ENCODE measurements around the gene NANOS3. TPM values are rescaled to one million over a fixed set of nuclear protein-coding genes. Genes with fewer than 3 reads are reported as not detected.

The NANOS3 gene
- total RNA-seq, 6 experiments from 2014 or later: 0.91 to 1.7 (median 1.4) TPM

GRCh38 chr19:13882836-13883235 is 5.9 kb downstream of the NANOS3 start:
- H3K27ac Mint-ChIP-seq: no peak overlapping the region
- no peak for DNase-seq
- no peak for TF ChIP-seq CTCF (IDR thresholded peaks at IDR 0.05)
- H3K27me3 Mint-ChIP-seq (ENCODE audit: insufficient read depth): peaks cover 4% of the 10 kb centered on the region
- H3K36me3 Mint-ChIP-seq (ENCODE audit: low read depth): no peaks in the 10 kb centered on the region
- H3K4me1 Mint-ChIP-seq (ENCODE audit: low read depth): peaks cover 25% of the 10 kb centered on the region
- H3K9me3 Mint-ChIP-seq: no peaks in the 10 kb centered on the region
- H3K4me3 Mint-ChIP-seq: no peak overlapping the region

- TF ChIP-seq CTCF (IDR thresholded peaks at IDR 0.05): peak; percentile 62
- H3K27me3 Mint-ChIP-seq (ENCODE audit: insufficient read depth): peaks cover 4% of the 10 kb centered on the region
- H3K4me1 Mint-ChIP-seq (ENCODE audit: low read depth): peaks cover 25% of the 10 kb centered on the region
- H3K9me3 Mint-ChIP-seq: no peaks in the 10 kb centered on the region
- H3K36me3 Mint-ChIP-seq (ENCODE audit: low read depth): no peaks in the 10 kb centered on the region
- DNase-seq: no peak
- no peak overlapping the region for H3K27ac Mint-ChIP-seq
- no peak overlapping the region for H3K4me3 Mint-ChIP-seq
Measured at GRCh38 chr19:13883516-13884064, 6.7 kb downstream of the NANOS3 start.

GRCh38 chr19:13884726-13885591 is 8.0 kb downstream of the NANOS3 start:
- DNase-seq: no peak
- H3K4me1 Mint-ChIP-seq (ENCODE audit: low read depth): peaks cover 25% of the 10 kb centered on the region
- H3K27me3 Mint-ChIP-seq (ENCODE audit: insufficient read depth): peaks cover 4% of the 10 kb centered on the region
- no peak overlapping the region for H3K4me3 Mint-ChIP-seq
- no peaks in the 10 kb centered on the region for H3K36me3 Mint-ChIP-seq (ENCODE audit: low read depth)
- H3K9me3 Mint-ChIP-seq: no peaks in the 10 kb centered on the region
- H3K27ac Mint-ChIP-seq: no peak overlapping the region
- TF ChIP-seq CTCF (IDR thresholded peaks at IDR 0.05): no peak

- Mint-ChIP-seq H3K4me3 (no peak overlapping the region), H3K36me3 (ENCODE audit: low read depth) (no peaks in the 10 kb centered on the region), H3K27me3 (ENCODE audit: insufficient read depth) (peaks cover 4% of the 10 kb centered on the region), H3K4me1 (ENCODE audit: low read depth) (peaks cover 19% of the 10 kb centered on the region), H3K9me3 (no peaks in the 10 kb centered on the region), H3K27ac (no peak overlapping the region)
- no peak for DNase-seq
- TF ChIP-seq CTCF (IDR thresholded peaks at IDR 0.05): no peak
Measured at GRCh38 chr19:13885826-13886365, 9.0 kb downstream of the NANOS3 start.

GRCh38 chr19:13887018-13887436 is 10.1 kb downstream of the NANOS3 start:
- peaks cover 4% of the 10 kb centered on the region for H3K27me3 Mint-ChIP-seq (ENCODE audit: insufficient read depth)
- H3K4me3 Mint-ChIP-seq: no peak overlapping the region
- no peaks in the 10 kb centered on the region for H3K36me3 Mint-ChIP-seq (ENCODE audit: low read depth)
- H3K27ac Mint-ChIP-seq: no peak overlapping the region
- no peak for TF ChIP-seq CTCF (IDR thresholded peaks at IDR 0.05)
- H3K9me3 Mint-ChIP-seq: no peaks in the 10 kb centered on the region
- peaks cover 7% of the 10 kb centered on the region for H3K4me1 Mint-ChIP-seq (ENCODE audit: low read depth)
- DNase-seq: no peak

Measured in HFFc6 (cell line).